CD4-positive, alpha-beta T cell treated with Interleukin-15 for 4 hours (primary cell): ENCODE measurements around the gene YDJC.

Experiments used
- DNase-seq: peaks from one replicate; pipeline ENCODE4 v3.0.0-alpha.2; 2020; ENCODE audit warnings: low spot score

Gene YDJC

GRCh38 chr22:21579474-21579851 lies 50.4 kb downstream of the YDJC start:
- DNase-seq: no peak
